ENCODE results near the gene RAB38. TPM values are rescaled to one million over a fixed set of nuclear protein-coding genes. Genes with fewer than 3 reads are reported as not detected.
A peak's percentile ranks its signal among the peaks of the same experiment; 100 is the strongest.

Gene RAB38
- 77.7 and 80.9 TPM in 2 replicates for total RNA-seq (2022)
- percentile 96 among the genes with signal in this experiment for Bru-seq, nascent RNA
- percentile 84 among the genes with signal in this experiment for BruChase-seq, experiment 1, labeled RNA remaining after a 6-hour chase
- percentile 92 among the genes with signal in this experiment for BruChase-seq, experiment 2, labeled RNA remaining after a 2-hour chase
- long read RNA-seq, transcript RAB38-201 (3 exons, 1,465 nt) = major isoform, 251 of 261 reads
- long read RNA-seq, partial matches to known transcripts = 2 of 261 reads
- long read RNA-seq, other reads (novel, unspliced or antisense) = 8 of 261 reads

- no peaks in the 10 kb centered on the region for H3K27me3 Mint-ChIP-seq (ENCODE audit: insufficient read depth, unreplicated experiment)
- H3K36me3 Mint-ChIP-seq (ENCODE audit: insufficient read depth, unreplicated experiment) = no peaks in the 10 kb centered on the region
- ChIA-PET POLR2A (interaction anchor here (0.6 to 6.3 kb wide), 26 partner anchors 9 to 851 kb away, joined by 3 to 50 read pairs (median 4); partner anchors contain the start of gene CTSC), CTCF (interaction anchor here (0.7 to 1.5 kb wide), 5 partner anchors 11 to 741 kb away, joined by 3 to 5 read pairs (median 3); no protein-coding TSS in a partner anchor)
- peak within 1 kb of the TSS; percentile 85 for H3K4me3 Mint-ChIP-seq (ENCODE audit: unreplicated experiment)
- BruUV-seq (replicated peaks) = no TSS peak
- H3K4me1 Mint-ChIP-seq (ENCODE audit: insufficient read depth, unreplicated experiment) = peaks cover 40% of the 10 kb centered on the region
- DNase-seq (ENCODE audit: unreplicated experiment) = peak; percentile 91
- H3K9me3 Mint-ChIP-seq (ENCODE audit: unreplicated experiment) = no peaks in the 10 kb centered on the region
- intact Hi-C loops (cut with micrococcal nuclease) = loop anchor here (5.0 to 10.0 kb wide), 6 partner anchors 73 to 710 kb away; partner anchors contain the start of gene CTSC
- no peak for TF ChIP-seq CTCF (IDR thresholded peaks at IDR 0.05; ENCODE audit: unreplicated experiment)
- H3K27ac Mint-ChIP-seq (ENCODE audit: low read depth, unreplicated experiment) = peak within 1 kb of the TSS; percentile 91
Observed at GRCh38 chr11:88174709-88175568, at the start of gene RAB38. RAB38 (minus strand) TSS chr11:88175443; CDS start chr11:88175384, 59 bp downstream.

GRCh38 chr11:88213406-88213805 is 38.2 kb upstream of the RAB38 start:
- no peak for DNase-seq (ENCODE audit: unreplicated experiment)
- peaks cover 5% of the 10 kb centered on the region for H3K36me3 Mint-ChIP-seq (ENCODE audit: insufficient read depth, unreplicated experiment)
- no peaks in the 10 kb centered on the region for H3K9me3 Mint-ChIP-seq (ENCODE audit: unreplicated experiment)
- intact Hi-C loops (cut with micrococcal nuclease) = no loop called here
- BruUV-seq (replicated peaks) = no TSS peak
- H3K4me3 Mint-ChIP-seq (ENCODE audit: unreplicated experiment) = no peak overlapping the region
- TF ChIP-seq CTCF (IDR thresholded peaks at IDR 0.05; ENCODE audit: unreplicated experiment) = no peak
- ChIA-PET CTCF (interaction anchor here (3.8 kb wide), 1 partner anchor 19 kb away, joined by 19 read pairs; no protein-coding TSS in a partner anchor), POLR2A (no interaction called here)
- H3K4me1 Mint-ChIP-seq (ENCODE audit: insufficient read depth, unreplicated experiment) = no peaks in the 10 kb centered on the region
- H3K27me3 Mint-ChIP-seq (ENCODE audit: insufficient read depth, unreplicated experiment) = no peaks in the 10 kb centered on the region
- H3K27ac Mint-ChIP-seq (ENCODE audit: low read depth, unreplicated experiment) = no peak overlapping the region

- H3K9me3 Mint-ChIP-seq (ENCODE audit: unreplicated experiment) = no peaks in the 10 kb centered on the region
- H3K27me3 Mint-ChIP-seq (ENCODE audit: insufficient read depth, unreplicated experiment) = no peaks in the 10 kb centered on the region
- CTCF ChIA-PET = interaction anchor here (1.0 kb wide), 2 partner anchors 19 to 334 kb away, joined by 6 read pairs; no protein-coding TSS in a partner anchor
- DNase-seq (ENCODE audit: unreplicated experiment) = no peak
- POLR2A ChIA-PET = no interaction called here
- H3K27ac Mint-ChIP-seq (ENCODE audit: low read depth, unreplicated experiment) = no peak overlapping the region
- intact Hi-C loops (cut with micrococcal nuclease) = no loop called here
- TF ChIP-seq CTCF (IDR thresholded peaks at IDR 0.05; ENCODE audit: unreplicated experiment) = no peak
- no TSS peak for BruUV-seq (replicated peaks)
- H3K36me3 Mint-ChIP-seq (ENCODE audit: insufficient read depth, unreplicated experiment) = peaks cover 5% of the 10 kb centered on the region
- no peaks in the 10 kb centered on the region for H3K4me1 Mint-ChIP-seq (ENCODE audit: insufficient read depth, unreplicated experiment)
- H3K4me3 Mint-ChIP-seq (ENCODE audit: unreplicated experiment) = no peak overlapping the region
Observed at GRCh38 chr11:88212300-88212699, 37.1 kb upstream of the RAB38 start.

- Mint-ChIP-seq H3K36me3 (ENCODE audit: insufficient read depth, unreplicated experiment) (peaks cover 3% of the 10 kb centered on the region), H3K9me3 (ENCODE audit: unreplicated experiment) (no peaks in the 10 kb centered on the region), H3K4me1 (ENCODE audit: insufficient read depth, unreplicated experiment) (peaks cover 6% of the 10 kb centered on the region), H3K27me3 (ENCODE audit: insufficient read depth, unreplicated experiment) (no peaks in the 10 kb centered on the region), H3K4me3 (ENCODE audit: unreplicated experiment) (no peak overlapping the region), H3K27ac (ENCODE audit: low read depth, unreplicated experiment) (no peak overlapping the region)
- BruUV-seq (replicated peaks) = no TSS peak
- POLR2A ChIA-PET = interaction anchor here (0.8 to 2.1 kb wide), 3 partner anchors 29 to 776 kb away, joined by 3 to 8 read pairs (median 5); no protein-coding TSS in a partner anchor
- no peak for TF ChIP-seq CTCF (IDR thresholded peaks at IDR 0.05; ENCODE audit: unreplicated experiment)
- CTCF ChIA-PET = interaction anchor here (1.9 kb wide), 1 partner anchor 23 kb away, joined by 8 read pairs; no protein-coding TSS in a partner anchor
- intact Hi-C loops (cut with micrococcal nuclease) = no loop called here
- peak; percentile 32 for DNase-seq (ENCODE audit: unreplicated experiment)
Observed at GRCh38 chr11:88208745-88209144, 33.5 kb upstream of the RAB38 start.

Data from MCF 10A (cell line).